ACC112 (cell line): ENCODE data around the gene ZCCHC10.
"Not testable (repeated sequence)": the region's sequence is repeated elsewhere in the genome, so short reads cannot be mapped to it uniquely, and the experiment has no call there.

ENCODE experiments used
- H2AFZ ChIP-seq: fragments of 200-600 bp; sonication (generic); one replicate; pipeline ENCODE4 v1.6.0; 2017; ENCODE audit warnings: antibody characterized with exemption, low read length; ENCODE audit not compliant: unreplicated experiment
- H3K27ac ChIP-seq: fragments of 200-600 bp; sonication (generic); 2 replicates; pipeline ENCODE4 v1.5.1; 2014; ENCODE audit warnings: low read depth, mild to moderate bottlenecking, antibody characterized with exemption, low read length, moderate library complexity
- H3K27me3 ChIP-seq: fragments of 200-600 bp; sonication (generic); 2 replicates; pipeline ENCODE4 v1.6.1; 2014; ENCODE audit warnings: mild to moderate bottlenecking, antibody characterized with exemption, low read length, moderate library complexity, mixed read lengths; ENCODE audit not compliant: insufficient read depth
- H3K36me3 ChIP-seq: fragments of 200-600 bp; sonication (generic); 2 replicates; pipeline ENCODE4 v1.6.1; 2016; ENCODE audit warnings: mild to moderate bottlenecking, antibody characterized with exemption, low read length, moderate library complexity, mixed read lengths; ENCODE audit not compliant: insufficient read depth
- H3K4me1 ChIP-seq: fragments of 200-600 bp; sonication (generic); one replicate; pipeline ENCODE4 v1.6.1; 2016; ENCODE audit warnings: low read length, mixed read lengths; ENCODE audit not compliant: insufficient read depth, unreplicated experiment, control insufficient read depth
- H3K4me3 ChIP-seq: fragments of 200-600 bp; sonication (generic); 2 replicates; pipeline ENCODE4 v1.5.1; 2014; ENCODE audit warnings: mild to moderate bottlenecking, low read depth, low read length
- H3K79me2 ChIP-seq: fragments of 200-600 bp; sonication (generic); one replicate; pipeline ENCODE4 v1.6.0; 2016; ENCODE audit warnings: low read length; ENCODE audit not compliant: control insufficient read depth, unreplicated experiment, insufficient read depth

Gene ZCCHC10

DNA sequence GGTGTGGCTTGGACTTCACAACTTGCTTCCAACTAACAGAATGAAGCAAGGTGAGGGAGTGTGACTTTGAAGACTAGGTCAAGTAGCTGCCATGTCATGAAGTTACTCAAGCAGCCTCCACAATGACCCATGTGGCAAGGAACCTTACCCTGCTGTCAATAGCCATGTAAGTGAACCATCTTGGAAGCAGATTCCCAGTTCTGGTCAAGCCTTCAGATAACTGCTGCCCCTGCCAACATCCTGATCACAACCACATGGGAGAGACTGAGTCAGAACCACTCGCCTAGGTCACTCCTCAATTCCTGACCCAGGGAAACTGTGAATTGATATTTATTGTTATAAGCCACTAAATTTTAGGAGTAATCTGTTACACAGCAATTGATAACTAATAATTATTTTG is 10.9 kb downstream of the ZCCHC10 start:
- H3K4me1 ChIP-seq, result no peaks in the 10 kb centered on the region
- H3K79me2 ChIP-seq, result peaks cover 23% of the 10 kb centered on the region
- no peak overlapping the region for H2AFZ ChIP-seq
- peaks cover 13% of the 10 kb centered on the region for H3K36me3 ChIP-seq
- no peak overlapping the region for H3K27ac ChIP-seq
- no peaks in the 10 kb centered on the region for H3K27me3 ChIP-seq
- no peak overlapping the region for H3K4me3 ChIP-seq

DNA sequence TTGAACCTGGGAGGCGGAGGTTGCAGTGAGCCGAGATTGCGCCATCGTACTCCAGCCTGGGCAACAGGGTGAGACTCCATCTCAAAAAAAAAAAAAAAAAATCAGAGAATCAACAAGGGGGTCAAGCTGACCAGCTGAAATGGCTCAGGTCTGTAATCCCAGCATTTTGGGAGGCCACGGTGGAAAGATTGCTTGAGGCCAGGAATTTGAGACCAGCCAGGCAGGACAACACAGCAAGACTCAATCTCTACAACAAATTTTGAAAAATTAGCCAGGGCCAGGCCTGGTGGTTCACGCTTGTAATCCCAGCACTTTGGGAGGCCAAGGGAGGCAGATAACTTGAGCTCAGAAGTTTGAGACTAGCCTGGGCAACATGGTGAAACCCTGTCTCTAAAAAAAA is 17.9 kb downstream of the ZCCHC10 start:
- not testable (repeated sequence) for H3K4me3 ChIP-seq, H3K27ac ChIP-seq, H2AFZ ChIP-seq, H3K36me3 ChIP-seq, H3K27me3 ChIP-seq, H3K79me2 ChIP-seq, H3K4me1 ChIP-seq

DNA sequence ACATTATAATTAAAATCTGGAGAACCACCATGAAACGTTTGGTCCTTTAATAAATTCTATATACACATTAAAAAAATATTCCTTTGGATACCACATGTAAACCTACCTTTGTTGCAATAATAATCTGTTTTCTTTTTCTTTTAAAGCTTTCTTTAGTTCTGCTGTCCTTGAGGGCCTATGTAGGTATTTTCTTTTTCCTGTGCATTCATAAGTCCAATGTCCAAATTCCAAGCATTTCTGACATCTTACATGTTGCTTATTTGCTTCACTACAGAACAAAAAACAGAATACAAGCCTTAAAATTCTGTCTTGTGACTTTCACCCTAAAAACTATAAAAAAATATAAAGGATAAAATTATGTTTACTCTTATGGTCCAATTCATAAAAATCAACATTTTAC is 19.7 kb downstream of the ZCCHC10 start:
- H3K27ac ChIP-seq, result no peak overlapping the region; the same call in 1 of the 2 replicates
- no peaks in the 10 kb centered on the region for H3K27me3 ChIP-seq
- peaks cover 3% of the 10 kb centered on the region for H3K4me1 ChIP-seq
- H3K79me2 ChIP-seq, result peaks cover 3% of the 10 kb centered on the region
- no peak overlapping the region for H3K4me3 ChIP-seq
- H2AFZ ChIP-seq, result no peak overlapping the region
- peaks cover 5% of the 10 kb centered on the region for H3K36me3 ChIP-seq

DNA sequence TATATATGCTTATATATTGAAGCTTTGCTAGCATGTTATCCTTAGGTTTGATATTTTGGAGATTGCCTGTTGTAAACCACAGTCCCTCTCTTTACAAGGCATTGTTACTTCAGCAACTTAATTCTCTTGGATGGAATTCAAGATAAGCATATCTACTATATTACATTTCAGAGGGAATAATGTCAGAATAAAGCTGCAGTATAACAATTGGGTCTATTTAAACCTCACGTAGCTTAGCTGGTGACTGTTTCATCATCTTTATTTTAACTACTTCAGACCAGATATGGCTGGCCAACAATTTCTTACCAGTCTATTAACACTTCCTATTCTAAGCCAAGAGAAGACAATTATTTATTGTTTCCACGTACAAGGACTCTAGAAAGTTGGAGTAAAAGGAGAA is 27.1 kb downstream of the ZCCHC10 start:
- no peaks in the 10 kb centered on the region for H3K79me2 ChIP-seq
- no peaks in the 10 kb centered on the region for H3K36me3 ChIP-seq
- no peaks in the 10 kb centered on the region for H3K4me1 ChIP-seq
- no peak overlapping the region for H2AFZ ChIP-seq
- no peak overlapping the region for H3K27ac ChIP-seq
- H3K4me3 ChIP-seq, result no peak overlapping the region
- no peaks in the 10 kb centered on the region for H3K27me3 ChIP-seq

DNA sequence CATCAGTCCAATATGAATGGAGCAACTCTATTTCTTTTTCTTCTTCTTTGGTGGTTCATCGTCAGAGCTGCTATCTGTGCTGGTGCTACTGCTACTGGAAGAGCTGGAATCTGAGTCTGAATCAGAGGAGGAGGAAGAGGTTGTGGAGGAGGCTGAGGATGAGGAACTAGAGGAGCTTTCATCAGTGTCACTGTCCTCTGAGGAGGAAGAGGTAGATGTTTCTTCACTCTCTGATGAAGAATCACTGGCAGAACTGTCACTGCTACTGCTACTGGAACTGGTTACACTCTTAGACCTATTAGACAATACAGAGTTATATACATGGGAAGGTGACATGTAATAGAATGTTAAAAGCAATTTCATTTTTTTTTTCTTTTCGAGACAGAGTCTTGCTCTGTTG is 27.8 kb downstream of the ZCCHC10 start:
- no peak overlapping the region for H2AFZ ChIP-seq
- H3K27me3 ChIP-seq, result no peaks in the 10 kb centered on the region
- no peak overlapping the region for H3K4me3 ChIP-seq
- no peaks in the 10 kb centered on the region for H3K79me2 ChIP-seq
- no peaks in the 10 kb centered on the region for H3K36me3 ChIP-seq
- no peak overlapping the region for H3K27ac ChIP-seq
- H3K4me1 ChIP-seq, result no peaks in the 10 kb centered on the region

DNA sequence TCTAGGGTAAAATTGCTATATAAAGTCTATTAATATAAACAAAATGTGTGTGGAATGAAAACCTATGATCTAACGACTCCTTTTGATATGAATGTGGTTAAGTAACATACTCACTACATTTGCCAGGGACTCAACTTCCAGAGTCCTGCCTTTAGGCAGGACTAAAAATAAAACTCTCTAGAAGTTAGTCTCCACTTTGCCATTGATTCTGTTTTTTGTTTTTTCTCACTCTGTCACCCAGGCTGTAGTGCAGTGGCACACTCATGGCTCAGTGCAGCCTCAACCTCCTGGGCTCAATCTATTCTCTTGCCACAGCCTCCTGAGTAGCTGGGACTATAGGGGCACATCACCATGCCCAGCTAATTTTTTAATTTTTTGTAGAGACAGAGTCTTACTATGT is 30.0 kb downstream of the ZCCHC10 start:
- H2AFZ ChIP-seq, result no peak overlapping the region
- H3K36me3 ChIP-seq, result no peaks in the 10 kb centered on the region
- no peaks in the 10 kb centered on the region for H3K4me1 ChIP-seq
- H3K79me2 ChIP-seq, result no peaks in the 10 kb centered on the region
- no peak overlapping the region for H3K27ac ChIP-seq
- no peak overlapping the region for H3K4me3 ChIP-seq
- no peaks in the 10 kb centered on the region for H3K27me3 ChIP-seq

DNA sequence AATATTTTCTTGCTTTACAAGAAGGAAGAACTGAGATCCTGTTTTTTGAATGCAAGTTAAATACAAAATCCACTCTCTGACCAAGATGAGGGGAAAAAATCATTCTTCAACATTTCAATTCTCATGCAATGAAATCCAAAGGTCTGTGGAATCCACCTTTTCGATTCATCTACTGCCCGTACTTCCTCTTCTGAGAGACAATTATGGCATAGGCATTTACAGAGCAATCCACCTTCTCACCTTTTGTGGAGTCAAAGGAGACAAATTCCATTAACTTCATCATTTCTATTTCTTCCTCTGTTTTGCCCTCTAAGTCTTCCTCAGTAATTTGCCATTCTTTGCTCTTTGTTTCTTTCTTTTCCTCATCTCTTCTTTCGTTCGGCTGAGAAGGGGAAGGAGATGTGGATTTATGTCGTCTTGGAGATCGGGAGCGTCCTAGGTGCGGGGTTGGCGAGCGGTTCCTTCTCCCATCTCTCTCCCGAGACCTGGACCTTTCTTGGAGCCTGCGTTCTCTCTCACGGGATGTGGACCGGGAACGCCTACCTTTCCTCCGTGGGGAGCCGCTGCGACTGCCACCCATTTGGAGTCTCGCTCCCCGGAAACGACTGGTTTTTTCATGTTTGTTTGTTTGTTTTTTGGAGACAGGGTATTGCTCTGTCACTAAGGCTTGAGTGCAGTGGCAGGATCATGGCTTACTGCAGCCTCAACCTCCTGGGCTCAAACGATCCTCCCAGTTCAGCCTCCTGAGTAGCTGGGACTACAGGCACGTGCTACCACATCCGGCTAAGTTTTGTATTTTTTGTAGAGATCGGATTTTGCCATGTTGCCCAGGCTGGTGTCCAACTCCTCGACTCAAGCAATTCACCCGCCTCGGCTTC is 38.6 kb downstream of the ZCCHC10 start:
- Histone ChIP-seq H3K4me1 (no peaks in the 10 kb centered on the region), H3K79me2 (no peaks in the 10 kb centered on the region), H3K27me3 (no peaks in the 10 kb centered on the region), H3K27ac (no peak overlapping the region), H3K4me3 (no peak overlapping the region), H3K36me3 (no peaks in the 10 kb centered on the region), H2AFZ (no peak overlapping the region)

DNA sequence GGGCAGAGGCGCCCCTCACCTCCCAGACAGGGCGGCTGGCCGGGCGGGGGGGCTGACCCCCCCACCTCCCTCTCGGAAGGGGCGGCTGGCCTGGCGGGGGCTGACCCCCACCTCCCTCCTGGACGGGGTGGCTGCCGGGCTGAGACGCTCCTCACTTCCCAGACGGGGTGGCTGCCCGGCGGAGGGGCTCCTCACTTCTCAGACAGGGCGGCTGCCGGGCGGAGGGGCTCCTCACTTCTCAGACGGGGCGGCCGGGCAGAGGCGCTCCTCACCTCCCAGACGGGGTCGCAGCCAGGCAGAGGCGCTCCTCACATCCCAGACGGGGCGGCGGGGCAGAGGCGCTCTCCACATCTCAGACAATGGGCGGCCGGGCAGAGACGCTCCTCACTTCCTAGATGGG is 43.4 kb downstream of the ZCCHC10 start:
- not testable (repeated sequence) for H3K79me2 ChIP-seq, H3K4me3 ChIP-seq, H2AFZ ChIP-seq, H3K36me3 ChIP-seq, H3K27ac ChIP-seq, H3K4me1 ChIP-seq, H3K27me3 ChIP-seq

DNA sequence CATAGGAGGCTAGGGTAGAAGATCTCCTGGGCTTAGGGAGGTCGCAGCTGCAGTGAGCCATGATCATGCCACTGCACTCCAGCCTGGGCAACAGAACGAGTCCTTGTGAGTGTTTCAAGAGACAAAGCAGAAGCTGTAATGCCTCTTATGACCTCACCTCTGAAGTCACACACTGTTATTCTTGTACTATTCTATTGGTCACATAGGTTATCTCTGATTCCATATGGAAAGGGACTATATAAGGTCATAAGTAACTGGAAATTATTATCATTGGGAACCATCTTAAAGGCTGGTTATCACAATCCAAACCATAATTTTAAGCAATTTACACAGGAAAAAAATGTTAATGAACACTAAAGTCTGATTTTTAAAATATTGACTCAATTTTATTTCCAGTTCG is 45.1 kb downstream of the ZCCHC10 start:
- Histone ChIP-seq H3K27me3 (no peaks in the 10 kb centered on the region), H3K79me2 (no peaks in the 10 kb centered on the region), H2AFZ (no peak overlapping the region), H3K27ac (no peak overlapping the region), H3K4me1 (no peaks in the 10 kb centered on the region), H3K4me3 (no peak overlapping the region), H3K36me3 (0 out of 2 replicates have a peak, but pooled peaks cover 3% of the 10 kb centered on the region)

DNA sequence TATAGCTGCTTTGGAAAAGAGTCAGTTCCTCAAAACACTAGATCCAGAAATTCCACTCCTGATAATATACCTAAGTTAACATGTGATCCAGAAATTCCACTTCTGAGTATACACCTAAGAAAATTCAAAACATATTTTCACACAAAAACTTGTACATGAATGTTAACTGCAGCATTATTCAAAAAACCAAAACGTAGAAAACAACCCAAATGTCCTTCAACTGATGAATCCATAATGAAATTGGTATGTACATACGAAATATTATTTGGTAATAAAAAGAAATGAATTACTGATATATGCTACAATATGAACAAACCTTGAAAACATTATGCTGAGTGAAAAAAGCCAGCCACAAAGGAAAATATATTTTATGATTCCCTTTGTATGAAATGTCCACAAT is 46.4 kb downstream of the ZCCHC10 start:
- no peak overlapping the region for H2AFZ ChIP-seq
- H3K27me3 ChIP-seq, result no peaks in the 10 kb centered on the region
- no peaks in the 10 kb centered on the region for H3K79me2 ChIP-seq
- H3K4me3 ChIP-seq, result no peak overlapping the region
- no peaks in the 10 kb centered on the region for H3K4me1 ChIP-seq
- 0 out of 2 replicates have a peak, but pooled peaks cover 3% of the 10 kb centered on the region for H3K36me3 ChIP-seq
- H3K27ac ChIP-seq, result no peak overlapping the region

DNA sequence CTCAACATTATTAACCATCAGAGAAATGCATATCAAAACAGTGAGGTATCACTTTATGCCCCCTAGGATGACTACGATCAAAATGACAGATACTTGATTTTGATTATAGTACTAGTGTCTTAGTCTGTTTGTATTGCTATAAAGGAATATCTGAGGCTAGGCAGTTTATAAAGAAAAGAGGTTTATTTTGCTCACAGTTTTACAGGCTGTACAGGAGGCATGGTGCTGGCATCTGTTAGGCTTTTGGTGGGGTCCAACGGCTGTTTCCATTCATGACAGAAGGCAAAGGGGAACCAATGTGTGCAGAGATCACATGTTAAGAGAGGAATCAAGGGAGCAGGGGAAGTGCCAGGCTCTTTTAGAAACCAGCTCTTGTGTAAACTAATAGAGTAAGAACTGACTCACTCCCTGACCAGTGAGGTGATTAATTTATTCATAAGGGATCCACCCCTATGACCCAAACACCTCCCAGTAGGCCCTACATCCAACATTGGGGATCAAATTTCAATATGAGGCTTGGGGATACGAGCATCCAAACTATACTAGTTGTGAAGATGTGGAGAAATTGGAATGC is 46.9 kb downstream of the ZCCHC10 start:
- Histone ChIP-seq H3K27me3 (no peaks in the 10 kb centered on the region), H2AFZ (no peak overlapping the region), H3K79me2 (no peaks in the 10 kb centered on the region), H3K27ac (no peak overlapping the region), H3K36me3 (0 out of 2 replicates have a peak, but pooled peaks cover 3% of the 10 kb centered on the region), H3K4me3 (no peak overlapping the region), H3K4me1 (no peaks in the 10 kb centered on the region)
